ENCODE measurements around the gene ZNF853. TPM values are rescaled to one million over a fixed set of nuclear protein-coding genes. Genes with fewer than 3 reads are reported as not detected.

Gene ZNF853
- total RNA-seq, 1 donor = under 0.01 TPM

- no peak for DNase-seq (ENCODE audit: low read depth)
- H3K4me3 ChIP-seq (ENCODE audit: low read depth, low read length) = no peak overlapping the region
- TF ChIP-seq CTCF (IDR thresholded peaks at IDR 0.05; ENCODE audit: insufficient read depth, low read depth, low read length) = no peak
Observed at GRCh38 chr7:6608081-6608480, 7.3 kb upstream of the ZNF853 start.

- TF ChIP-seq CTCF (IDR thresholded peaks at IDR 0.05; ENCODE audit: insufficient read depth, low read depth, low read length) = no peak
- no peak overlapping the region for H3K4me3 ChIP-seq (ENCODE audit: low read depth, low read length)
- no peak for DNase-seq (ENCODE audit: low read depth)
Observed at GRCh38 chr7:6608794-6609193, 6.6 kb upstream of the ZNF853 start.

GRCh38 chr7:6612819-6613218 lies 2.6 kb upstream of the ZNF853 start:
- TF ChIP-seq CTCF (IDR thresholded peaks at IDR 0.05; ENCODE audit: insufficient read depth, low read depth, low read length) = no peak
- DNase-seq (ENCODE audit: low read depth) = no peak
- no peak overlapping the region for H3K4me3 ChIP-seq (ENCODE audit: low read depth, low read length)

GRCh38 chr7:6613706-6614105 lies 1.7 kb upstream of the ZNF853 start:
- TF ChIP-seq CTCF (IDR thresholded peaks at IDR 0.05; ENCODE audit: insufficient read depth, low read depth, low read length) = no peak
- DNase-seq (ENCODE audit: low read depth) = no peak
- H3K4me3 ChIP-seq (ENCODE audit: low read depth, low read length) = no peak overlapping the region

GRCh38 chr7:6615723-6616555 lies 529 bp downstream of the ZNF853 start:
- peak overlapping the region; percentile 52 for H3K4me3 ChIP-seq (ENCODE audit: low read depth, low read length)
- no peak for TF ChIP-seq CTCF (IDR thresholded peaks at IDR 0.05; ENCODE audit: insufficient read depth, low read depth, low read length)
- no peak for DNase-seq (ENCODE audit: low read depth)

GRCh38 chr7:6616854-6617643 lies 1.6 kb downstream of the ZNF853 start:
- no peak overlapping the region for H3K4me3 ChIP-seq (ENCODE audit: low read depth, low read length)
- DNase-seq (ENCODE audit: low read depth) = no peak
- TF ChIP-seq CTCF (IDR thresholded peaks at IDR 0.05; ENCODE audit: insufficient read depth, low read depth, low read length) = no peak

Measured in fibroblast of villous mesenchyme (primary cell).